HG03175 (cell line): ENCODE measurements around the gene KCNK3.

Experiments used
- ATAC-seq: cut with Tn5 transposase; IDR thresholded peaks from one replicate; pipeline ENCODE4 v1.9.1; 2021; ENCODE audit warnings: mild to moderate bottlenecking, moderate library complexity; ENCODE audit not compliant: unreplicated experiment

KCNK3 gene

DNA sequence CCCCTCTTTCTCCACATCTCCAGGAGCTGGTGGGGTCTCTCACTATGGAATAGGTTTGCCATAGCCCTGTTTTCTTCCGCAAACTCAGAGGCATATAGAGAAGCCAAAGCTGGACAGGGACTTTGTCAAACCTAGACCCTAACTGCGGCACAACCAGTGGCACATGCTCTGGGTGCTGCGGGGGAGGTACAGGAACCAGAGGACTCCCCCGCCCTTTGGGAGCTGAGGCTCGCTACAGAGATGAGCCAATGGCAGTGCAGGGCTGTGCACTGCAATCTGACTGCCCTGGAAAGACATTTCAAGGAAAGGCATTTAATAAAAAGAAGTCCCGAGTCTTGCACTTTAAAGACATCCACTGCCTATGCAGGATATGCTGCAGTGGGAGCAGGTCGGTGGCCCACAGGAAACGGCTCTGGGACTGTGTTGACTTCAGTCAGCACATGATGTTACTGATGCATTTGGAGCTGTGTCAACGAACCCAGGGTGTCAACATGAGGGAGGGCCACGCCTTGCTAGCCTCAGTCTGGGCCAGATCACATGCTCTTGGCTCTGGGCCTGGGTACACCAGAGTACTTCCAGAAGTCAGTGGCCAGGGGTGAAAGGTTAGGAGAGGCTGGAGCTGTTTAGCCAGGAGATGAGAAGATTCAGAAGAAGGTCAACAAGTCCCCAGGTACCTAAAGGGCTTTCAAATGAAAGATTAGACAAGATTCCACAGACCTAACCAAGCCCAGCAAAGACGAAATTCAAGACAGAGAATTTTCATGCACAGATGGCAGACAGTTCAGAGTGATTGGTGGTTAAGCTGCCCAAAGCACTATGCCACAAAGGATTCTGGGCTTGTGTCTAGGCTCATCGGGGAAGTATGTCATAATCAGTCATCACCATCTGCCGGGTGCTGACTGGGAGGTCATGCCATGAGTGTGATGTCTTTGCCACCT lies 79.8 kb downstream of the KCNK3 start:
- no peak for ATAC-seq

DNA sequence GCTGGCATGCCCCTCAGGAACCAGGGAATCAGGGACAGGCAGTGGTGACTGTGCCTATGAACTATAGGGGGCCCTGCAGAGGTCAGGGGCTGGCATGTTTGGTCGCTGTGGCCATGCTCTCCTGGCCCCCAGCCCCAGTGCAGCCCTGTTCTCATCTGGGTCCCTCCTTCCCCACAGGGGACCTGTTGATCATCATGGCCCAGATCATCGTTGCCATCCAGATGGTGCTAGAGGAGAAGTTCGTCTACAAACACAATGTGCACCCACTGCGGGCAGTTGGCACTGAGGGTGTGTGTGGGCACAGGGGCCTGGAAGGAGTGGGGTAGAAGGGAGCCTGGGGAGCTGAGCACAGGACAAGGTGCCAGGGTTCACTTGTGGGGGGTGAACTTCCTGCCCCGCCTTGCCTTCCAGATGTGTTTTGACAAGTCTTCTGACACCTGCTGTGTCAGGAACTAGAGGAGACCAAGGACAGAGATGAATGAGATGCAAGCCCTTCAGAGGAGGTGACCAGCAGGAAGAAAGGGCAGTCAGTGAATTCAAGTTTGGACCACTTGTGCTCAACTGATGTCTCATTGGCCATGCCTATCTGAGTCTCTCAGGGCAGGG lies 83.8 kb downstream of the KCNK3 start:
- ATAC-seq = no peak

DNA sequence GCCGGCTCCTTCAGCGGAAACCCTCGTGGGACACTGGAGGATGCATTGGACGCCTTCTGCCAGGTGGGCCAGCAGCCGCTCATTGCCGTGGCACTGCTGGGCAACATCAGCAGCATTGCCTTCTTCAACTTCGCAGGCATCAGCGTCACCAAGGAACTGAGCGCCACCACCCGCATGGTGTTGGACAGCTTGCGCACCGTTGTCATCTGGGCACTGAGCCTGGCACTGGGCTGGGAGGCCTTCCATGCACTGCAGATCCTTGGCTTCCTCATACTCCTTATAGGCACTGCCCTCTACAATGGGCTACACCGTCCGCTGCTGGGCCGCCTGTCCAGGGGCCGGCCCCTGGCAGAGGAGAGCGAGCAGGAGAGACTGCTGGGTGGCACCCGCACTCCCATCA lies 85.6 kb downstream of the KCNK3 start:
- no peak for ATAC-seq

DNA sequence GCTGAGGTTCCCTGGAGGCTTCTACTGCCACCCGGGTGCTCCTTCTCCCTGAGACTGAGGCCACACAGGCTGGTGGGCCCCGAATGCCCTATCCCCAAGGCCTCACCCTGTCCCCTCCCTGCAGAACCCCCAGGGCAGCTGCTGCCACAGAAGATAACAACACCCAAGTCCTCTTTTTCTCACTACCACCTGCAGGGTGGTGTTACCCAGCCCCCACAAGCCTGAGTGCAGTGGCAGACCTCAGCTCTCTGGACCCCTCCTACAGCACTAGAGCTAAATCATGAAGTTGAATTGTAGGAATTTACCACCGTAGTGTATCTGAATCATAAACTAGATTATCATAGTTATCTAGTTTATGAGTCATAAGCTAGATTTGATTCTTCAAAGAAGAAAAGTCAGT lies 86.0 kb downstream of the KCNK3 start:
- no peak for ATAC-seq

DNA sequence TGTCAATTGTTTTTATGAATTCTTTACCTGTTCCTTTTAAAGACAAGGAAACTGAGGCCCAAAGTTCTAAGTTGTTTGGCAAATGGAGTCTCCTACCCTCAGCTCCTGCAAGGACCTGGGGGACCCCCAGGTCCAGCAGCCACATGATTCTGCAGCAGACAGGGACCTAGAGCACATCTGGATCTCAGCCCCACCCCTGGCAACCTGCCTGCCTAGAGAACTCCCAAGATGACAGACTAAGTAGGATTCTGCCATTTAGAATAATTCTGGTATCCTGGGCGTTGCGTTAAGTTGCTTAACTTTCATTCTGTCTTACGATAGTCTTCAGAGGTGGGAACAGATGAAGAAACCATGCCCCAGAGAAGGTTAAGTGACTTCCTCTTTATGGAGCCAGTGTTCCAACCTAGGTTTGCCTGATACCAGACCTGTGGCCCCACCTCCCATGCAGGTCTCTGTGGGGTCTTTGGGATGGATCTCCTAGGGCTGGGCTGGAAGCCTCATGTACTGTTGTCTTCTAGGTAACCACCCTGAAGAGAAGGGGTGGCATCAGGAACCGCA lies 87.8 kb downstream of the KCNK3 start:
- ATAC-seq = no peak
